Neutrophil (primary cell): Measurements from ENCODE around the gene ZNHIT2.

Experiments
- H3K27ac ChIP-seq: fragments of 200-600 bp; sonication (generic); 2 replicates; pipeline ENCODE4 v1.5.1; 2016; ENCODE audit warnings: mild to moderate bottlenecking, moderate library complexity
- H3K27me3 ChIP-seq: fragments of 200-600 bp; sonication (generic); 2 replicates; pipeline ENCODE4 v1.6.0; 2016; ENCODE audit warnings: mild to moderate bottlenecking
- H3K36me3 ChIP-seq: fragments of 200-600 bp; sonication (generic); 2 replicates; pipeline ENCODE4 v1.5.1; 2017
- H3K4me1 ChIP-seq, 2 experiments: fragments of 200-600 bp in 1 of 2; sonication (generic) in 1 of 2; 1 replicate in 1 of 2; 2 replicates in 1 of 2; pipeline versions ENCODE4 v1.5.1 to v1.6.1; 2013 to 2016; ENCODE audit warnings: low read depth in 1 of 2, low read length in 1 of 2, mild to moderate bottlenecking in 1 of 2, moderate library complexity in 1 of 2; ENCODE audit not compliant: control insufficient read depth in 1 of 2, insufficient read depth in 1 of 2
- H3K4me3 ChIP-seq, 2 experiments: fragments of 200-600 bp in 1 of 2; sonication (generic) in 1 of 2; 1 replicate in 1 of 2; 2 replicates in 1 of 2; pipeline ENCODE4 v1.5.1; 2013 to 2016; ENCODE audit warnings: low read depth in 1 of 2, low read length in 1 of 2, mild to moderate bottlenecking in 1 of 2, moderate library complexity in 1 of 2
- H3K9me3 ChIP-seq: fragments of 200-600 bp; sonication (generic); 2 replicates; pipeline ENCODE4 v1.5.1; 2016
- TF ChIP-seq, protein P1 (sequence below): fragments of 200-600 bp; sonication (generic); IDR thresholded peaks from 2 replicates; pipeline ENCODE4 v1.5.1; 2016; ENCODE audit warnings: antibody characterized with exemption

The ZNHIT2 gene

DNA sequence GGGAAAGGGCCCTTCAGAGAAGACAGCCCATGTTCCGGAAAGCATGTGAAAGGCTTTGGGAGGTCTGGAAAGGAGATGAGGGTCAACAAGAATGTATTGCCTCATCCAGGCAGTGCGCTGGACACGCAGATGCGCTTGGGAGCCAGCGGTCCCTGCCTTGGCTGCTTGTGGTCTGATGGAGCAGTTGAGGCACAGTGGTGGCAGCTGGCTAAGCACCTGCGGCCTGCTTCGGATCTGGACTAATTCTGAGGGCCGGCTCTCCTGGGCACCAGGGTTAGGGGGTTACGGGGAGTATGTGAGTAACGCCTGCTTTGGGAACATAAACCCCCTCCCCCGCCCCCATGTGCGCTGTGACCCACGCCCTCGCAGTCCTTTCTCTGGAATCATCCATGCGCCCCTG lies 10.4 kb downstream of the ZNHIT2 start:
- Histone ChIP-seq H3K27me3 (peaks cover 3% of the 10 kb centered on the region), H3K4me3 (no peak overlapping the region), H3K4me1 (peaks cover 20% of the 10 kb centered on the region in 2 experiments), H3K36me3 (peaks cover 30% of the 10 kb centered on the region), H3K9me3 (no peaks in the 10 kb centered on the region), H3K27ac (no peak overlapping the region)
- TF ChIP-seq, protein P1, sequence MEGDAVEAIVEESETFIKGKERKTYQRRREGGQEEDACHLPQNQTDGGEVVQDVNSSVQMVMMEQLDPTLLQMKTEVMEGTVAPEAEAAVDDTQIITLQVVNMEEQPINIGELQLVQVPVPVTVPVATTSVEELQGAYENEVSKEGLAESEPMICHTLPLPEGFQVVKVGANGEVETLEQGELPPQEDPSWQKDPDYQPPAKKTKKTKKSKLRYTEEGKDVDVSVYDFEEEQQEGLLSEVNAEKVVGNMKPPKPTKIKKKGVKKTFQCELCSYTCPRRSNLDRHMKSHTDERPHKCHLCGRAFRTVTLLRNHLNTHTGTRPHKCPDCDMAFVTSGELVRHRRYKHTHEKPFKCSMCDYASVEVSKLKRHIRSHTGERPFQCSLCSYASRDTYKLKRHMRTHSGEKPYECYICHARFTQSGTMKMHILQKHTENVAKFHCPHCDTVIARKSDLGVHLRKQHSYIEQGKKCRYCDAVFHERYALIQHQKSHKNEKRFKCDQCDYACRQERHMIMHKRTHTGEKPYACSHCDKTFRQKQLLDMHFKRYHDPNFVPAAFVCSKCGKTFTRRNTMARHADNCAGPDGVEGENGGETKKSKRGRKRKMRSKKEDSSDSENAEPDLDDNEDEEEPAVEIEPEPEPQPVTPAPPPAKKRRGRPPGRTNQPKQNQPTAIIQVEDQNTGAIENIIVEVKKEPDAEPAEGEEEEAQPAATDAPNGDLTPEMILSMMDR = no peak

DNA sequence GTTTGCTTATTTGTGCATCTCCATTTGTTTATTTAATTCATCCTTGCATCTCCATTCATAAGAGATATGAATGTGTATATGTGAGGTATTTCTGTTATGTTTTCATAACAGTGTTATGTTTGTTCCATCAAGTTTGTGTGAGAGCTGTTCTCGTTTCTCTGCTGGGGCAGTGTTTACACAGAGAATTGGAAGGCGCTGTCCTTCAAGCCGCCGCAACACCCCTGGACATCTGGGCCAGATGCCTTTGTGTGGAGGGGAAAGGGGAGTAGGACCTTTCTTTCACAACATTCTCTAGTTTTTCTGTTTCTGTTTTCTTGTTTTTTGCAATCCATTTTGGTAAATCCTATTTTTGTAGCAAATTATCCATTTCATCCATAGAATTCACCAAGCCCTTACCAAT lies 12.9 kb downstream of the ZNHIT2 start:
- Histone ChIP-seq H3K27ac (no peak overlapping the region), H3K9me3 (no peaks in the 10 kb centered on the region), H3K27me3 (no peaks in the 10 kb centered on the region), H3K36me3 (peaks cover 26% of the 10 kb centered on the region), H3K4me1 (no peaks in the 10 kb centered on the region), H3K4me3 (no peak overlapping the region)
- TF ChIP-seq, protein P1 = no peak

DNA sequence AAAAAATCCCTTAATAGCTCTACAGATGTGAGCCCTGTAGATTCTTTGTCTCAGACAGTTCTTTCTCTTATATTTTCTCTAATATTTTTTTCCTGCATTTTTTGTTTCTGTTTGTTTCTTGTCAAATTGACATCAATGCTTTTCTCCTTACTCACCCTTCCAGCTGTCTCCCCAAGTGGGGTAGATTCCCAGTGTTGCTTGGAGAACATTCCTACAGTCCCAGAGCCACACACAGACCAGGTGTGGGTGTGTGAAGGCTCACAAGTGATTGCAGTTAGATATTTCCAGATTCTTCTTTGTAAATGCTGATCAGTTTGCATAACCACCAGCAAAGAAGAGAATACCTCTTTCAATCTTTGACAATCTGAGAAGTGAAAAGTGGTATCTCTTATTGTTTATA lies 14.0 kb downstream of the ZNHIT2 start:
- Histone ChIP-seq H3K27ac (no peak overlapping the region), H3K4me1 (no peaks in the 10 kb centered on the region), H3K4me3 (no peak overlapping the region), H3K27me3 (no peaks in the 10 kb centered on the region), H3K36me3 (peaks cover 14% of the 10 kb centered on the region), H3K9me3 (no peaks in the 10 kb centered on the region)
- TF ChIP-seq, protein P1 = no peak

DNA sequence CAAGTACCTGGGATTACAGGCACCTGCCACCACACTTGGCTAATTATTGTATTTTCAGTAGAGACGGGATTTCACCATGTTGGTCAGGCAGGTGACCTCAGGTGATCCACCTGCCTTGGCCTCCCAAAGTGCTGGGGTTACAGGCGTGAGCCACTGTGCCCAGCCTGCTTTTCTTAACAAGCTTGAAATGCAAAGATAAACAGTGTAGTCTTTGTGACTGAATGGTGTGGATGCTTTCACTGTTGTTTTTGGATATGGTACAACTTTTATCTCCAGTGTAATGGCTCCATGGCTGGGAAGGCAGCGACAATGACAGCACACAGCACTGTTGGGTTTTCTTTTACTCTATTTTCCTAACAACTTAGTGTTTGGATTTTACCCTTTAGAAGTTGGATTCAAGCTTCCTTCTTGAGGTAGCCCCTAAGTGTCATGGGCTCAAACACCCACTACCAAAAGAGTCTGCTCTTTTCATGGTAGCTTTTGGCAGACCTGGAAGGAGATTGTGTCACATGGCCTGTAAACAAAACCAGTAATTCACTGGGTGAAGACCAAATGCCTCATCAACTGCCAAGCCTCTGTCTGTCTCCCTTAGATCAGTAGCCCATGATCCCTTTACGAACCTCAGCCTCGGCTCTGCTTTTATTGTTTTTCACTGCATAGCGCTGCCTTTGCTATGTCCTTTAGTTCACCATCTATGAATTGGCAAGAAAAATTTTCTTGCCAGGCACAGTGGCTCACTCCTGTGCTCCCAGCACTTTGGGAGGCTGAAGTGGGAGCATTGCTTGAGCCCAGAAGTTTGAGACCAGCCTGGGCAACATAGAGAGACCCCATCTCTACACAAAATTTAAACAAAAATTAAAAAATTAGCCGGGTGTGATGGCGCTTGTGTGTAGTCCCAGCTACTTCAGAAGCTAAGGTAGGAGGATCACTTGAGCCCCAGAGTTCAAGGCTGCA lies 15.1 kb downstream of the ZNHIT2 start:
- Histone ChIP-seq H3K4me1 (no peaks in the 10 kb centered on the region), H3K27ac (no peak overlapping the region), H3K4me3 (no peak overlapping the region), H3K9me3 (no peaks in the 10 kb centered on the region), H3K27me3 (no peaks in the 10 kb centered on the region), H3K36me3 (peaks cover 4% of the 10 kb centered on the region)
- TF ChIP-seq, protein P1 = no peak

DNA sequence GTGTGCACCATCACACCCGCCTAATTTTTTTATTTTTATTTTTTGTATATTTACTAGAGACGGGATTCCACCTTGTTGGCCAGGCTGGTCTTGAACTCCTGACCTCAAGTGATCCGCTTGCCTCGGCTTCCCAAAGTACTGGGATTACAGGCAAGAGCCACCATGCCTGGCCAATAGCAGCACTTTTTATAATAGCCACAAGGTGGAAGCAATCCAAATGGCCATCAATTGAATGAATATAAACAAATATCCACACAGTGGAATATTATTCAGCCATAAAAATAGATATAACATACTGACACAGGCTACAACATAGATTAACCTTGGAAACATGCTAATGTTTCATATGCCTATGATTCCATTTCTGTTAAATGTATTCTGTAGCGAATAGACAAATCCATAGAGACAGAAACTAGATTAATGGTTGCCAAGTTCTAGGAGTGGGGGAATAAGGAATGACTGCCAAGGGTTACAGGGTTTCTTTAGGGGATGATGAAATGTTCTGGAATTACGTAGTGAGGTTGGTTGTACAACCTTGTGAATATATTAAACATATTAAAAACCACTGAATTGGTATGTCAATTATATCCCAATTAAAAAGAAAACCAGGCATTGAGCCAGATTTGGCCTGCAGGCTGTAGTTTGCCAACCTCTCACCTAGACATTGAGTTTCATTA lies 16.7 kb downstream of the ZNHIT2 start:
- Histone ChIP-seq H3K27me3 (no peaks in the 10 kb centered on the region), H3K9me3 (no peaks in the 10 kb centered on the region), H3K4me1 (peaks cover 8 to 11% of the 10 kb centered on the region in 2 experiments), H3K36me3 (no peaks in the 10 kb centered on the region), H3K4me3 (no peak overlapping the region), H3K27ac (no peak overlapping the region)
- TF ChIP-seq, protein P1 = no peak
